ENCODE results near the gene RNU6-8. TPM values are rescaled to one million over a fixed set of nuclear protein-coding genes. Genes with fewer than 3 reads are reported as not detected.
A peak's percentile ranks its signal among the peaks of the same experiment; 100 is the strongest.

RNU6-8 gene
- total RNA-seq, result not detected

DNA sequence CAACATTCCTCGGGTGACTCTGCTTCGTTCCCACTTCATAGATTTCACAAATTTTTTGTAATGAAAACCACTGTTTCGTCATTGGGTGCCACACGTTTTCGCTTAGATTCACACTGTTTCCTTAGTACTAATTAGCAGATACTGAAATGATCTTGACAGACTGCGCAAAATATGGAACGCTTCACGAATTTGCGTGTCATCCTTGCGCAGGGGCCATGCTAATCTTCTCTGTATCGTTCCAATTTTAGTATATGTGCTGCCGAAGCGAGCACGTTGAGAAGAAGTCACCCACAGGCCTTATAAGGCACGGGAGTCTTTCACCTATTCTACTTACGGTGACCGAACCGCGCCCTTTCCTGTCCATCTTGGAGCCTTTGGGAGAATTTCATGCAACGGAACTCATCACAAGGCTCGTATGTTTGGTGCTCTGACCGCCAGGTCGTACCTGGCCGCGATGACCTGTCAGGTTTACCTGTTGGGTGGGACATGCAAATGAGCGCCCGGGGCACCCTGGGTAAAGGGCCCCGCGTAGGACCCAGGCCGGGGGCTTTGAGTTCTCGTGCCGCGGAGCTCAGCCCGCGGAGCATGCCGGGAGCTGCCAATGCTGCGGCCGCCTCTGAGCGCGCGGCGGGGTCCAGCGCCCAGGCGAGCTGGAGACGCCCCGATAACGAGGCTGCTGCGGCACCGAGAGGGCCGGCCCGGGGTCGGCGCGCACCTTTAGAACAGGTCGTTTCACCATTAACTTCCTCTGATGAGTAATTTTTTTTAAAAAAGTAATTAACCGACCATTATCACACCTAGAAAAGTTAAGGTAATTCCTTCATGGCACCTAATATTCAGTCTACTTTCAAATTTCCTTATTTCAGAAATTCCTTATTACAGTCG is at the start of gene RNU6-8:
Gene RNU6-8 (minus strand): TSS at position 272 of the 885 bp plus-strand sequence.
- H3K4me1 Mint-ChIP-seq, result peaks cover 48% of the 10 kb centered on the region
- H3K9me3 Mint-ChIP-seq, result peaks cover 1% of the 10 kb centered on the region
- peak within 1 kb of the TSS; percentile 100 for H3K27ac Mint-ChIP-seq
- DNase-seq, result peak; percentile 87
- peaks cover 4% of the 10 kb centered on the region for H3K27me3 Mint-ChIP-seq
- peak within 1 kb of the TSS; percentile 91 for H3K4me3 Mint-ChIP-seq
- H3K36me3 Mint-ChIP-seq, result peaks cover 4% of the 10 kb centered on the region

DNA sequence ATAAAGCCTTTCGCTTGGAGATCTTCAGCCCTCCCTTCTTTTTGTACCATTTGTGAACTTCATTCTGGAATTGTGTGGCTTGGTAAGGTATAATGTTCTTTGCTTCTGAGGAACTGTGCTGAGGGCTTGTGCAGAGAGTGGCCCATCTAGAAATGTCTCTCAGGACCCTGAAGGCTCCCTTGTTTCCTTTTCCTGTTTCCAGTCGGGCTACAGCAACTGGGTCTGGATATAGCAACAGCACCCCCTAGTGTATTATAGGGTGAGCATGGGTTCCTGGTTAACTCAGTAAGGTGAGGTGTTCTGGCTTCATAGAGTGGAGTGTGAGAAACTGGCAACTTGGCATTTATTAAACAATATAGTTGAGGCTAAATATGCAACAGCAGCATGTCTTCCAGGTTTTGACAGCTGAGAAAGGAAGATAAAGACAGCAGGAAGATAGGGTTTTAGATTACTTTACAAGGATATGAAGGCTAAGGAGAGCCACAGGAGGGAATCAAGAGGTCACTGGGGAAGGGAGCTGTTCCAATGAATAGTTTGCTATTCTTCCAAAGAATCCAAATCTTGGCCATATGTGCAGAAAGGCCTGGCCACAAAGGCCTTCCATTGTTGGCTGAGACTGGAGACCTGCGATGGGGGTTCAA is 49.1 kb upstream of the RNU6-8 start:
- Mint-ChIP-seq H3K27me3 (no peaks in the 10 kb centered on the region), H3K4me3 (no peak overlapping the region), H3K9me3 (no peaks in the 10 kb centered on the region), H3K27ac (no peak overlapping the region), H3K4me1 (no peaks in the 10 kb centered on the region), H3K36me3 (no peaks in the 10 kb centered on the region)
- DNase-seq, result peak; percentile 36

DNA sequence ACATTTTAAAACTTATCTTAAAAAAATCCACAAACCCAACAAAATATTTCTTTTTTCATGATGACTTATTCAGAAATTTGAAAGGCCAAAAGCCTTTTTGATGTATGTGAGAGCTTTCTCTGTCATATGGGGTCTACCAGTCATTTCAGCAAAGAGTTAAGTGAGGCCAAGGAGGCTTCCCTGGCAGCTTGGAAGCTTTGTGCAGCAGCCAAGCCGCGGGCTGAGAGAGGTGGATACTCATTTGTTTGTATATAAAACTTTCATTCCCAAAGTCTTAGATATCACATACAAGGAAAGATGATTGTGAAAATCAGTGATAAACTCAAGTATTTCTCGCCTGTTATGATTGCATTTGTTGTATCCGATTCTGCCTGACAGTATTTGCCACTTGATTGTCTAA is 48.5 kb upstream of the RNU6-8 start:
- Mint-ChIP-seq H3K27me3 (no peaks in the 10 kb centered on the region), H3K36me3 (no peaks in the 10 kb centered on the region), H3K27ac (no peak overlapping the region), H3K4me1 (no peaks in the 10 kb centered on the region), H3K4me3 (no peak overlapping the region), H3K9me3 (no peaks in the 10 kb centered on the region)
- DNase-seq, result no peak

DNA sequence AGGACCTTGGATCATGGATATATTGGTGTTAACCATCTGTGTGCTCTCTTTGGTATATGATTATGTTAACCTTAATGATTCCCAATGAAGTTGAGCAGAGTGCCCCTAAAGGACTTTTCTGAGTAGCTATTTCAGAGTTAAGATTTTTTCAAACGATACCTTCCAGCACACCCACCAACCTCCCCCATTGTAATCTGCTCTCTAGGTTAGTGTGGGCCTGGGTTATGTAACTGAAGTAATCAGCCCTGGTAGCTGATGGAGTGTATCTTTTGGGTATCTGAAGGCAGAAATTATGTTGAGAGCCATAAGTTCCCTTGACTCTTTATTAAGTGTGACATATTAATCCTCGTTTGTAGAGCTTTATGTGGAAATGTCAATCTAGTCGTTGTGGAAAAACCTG is 47.6 kb upstream of the RNU6-8 start:
- H3K27me3 Mint-ChIP-seq, result no peaks in the 10 kb centered on the region
- H3K36me3 Mint-ChIP-seq, result no peaks in the 10 kb centered on the region
- H3K4me1 Mint-ChIP-seq, result no peaks in the 10 kb centered on the region
- H3K9me3 Mint-ChIP-seq, result no peaks in the 10 kb centered on the region
- H3K4me3 Mint-ChIP-seq, result no peak overlapping the region
- DNase-seq, result no peak
- no peak overlapping the region for H3K27ac Mint-ChIP-seq

DNA sequence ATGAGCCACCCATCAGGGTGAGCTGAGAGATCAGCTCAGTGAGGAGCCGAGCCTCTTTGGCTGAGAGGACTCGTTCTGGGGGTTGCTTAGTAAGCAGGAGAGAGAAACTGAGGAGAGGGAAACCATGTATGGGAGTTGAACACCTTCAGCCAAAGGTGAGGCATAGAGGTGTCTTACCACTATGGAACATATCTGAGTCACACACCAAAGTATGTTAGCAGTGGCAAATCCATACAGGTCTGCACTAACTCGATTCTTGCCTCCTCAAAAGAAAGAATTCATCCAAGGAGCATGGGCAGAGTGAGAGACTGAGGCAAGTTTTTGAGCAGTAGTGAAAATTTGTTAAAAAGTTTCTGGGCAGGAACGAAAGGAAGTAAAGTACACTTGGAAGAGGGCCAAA is 46.7 kb upstream of the RNU6-8 start:
- DNase-seq, result no peak
- Mint-ChIP-seq H3K27ac (no peak overlapping the region), H3K36me3 (no peaks in the 10 kb centered on the region), H3K27me3 (no peaks in the 10 kb centered on the region), H3K4me3 (no peak overlapping the region), H3K4me1 (no peaks in the 10 kb centered on the region), H3K9me3 (no peaks in the 10 kb centered on the region)

DNA sequence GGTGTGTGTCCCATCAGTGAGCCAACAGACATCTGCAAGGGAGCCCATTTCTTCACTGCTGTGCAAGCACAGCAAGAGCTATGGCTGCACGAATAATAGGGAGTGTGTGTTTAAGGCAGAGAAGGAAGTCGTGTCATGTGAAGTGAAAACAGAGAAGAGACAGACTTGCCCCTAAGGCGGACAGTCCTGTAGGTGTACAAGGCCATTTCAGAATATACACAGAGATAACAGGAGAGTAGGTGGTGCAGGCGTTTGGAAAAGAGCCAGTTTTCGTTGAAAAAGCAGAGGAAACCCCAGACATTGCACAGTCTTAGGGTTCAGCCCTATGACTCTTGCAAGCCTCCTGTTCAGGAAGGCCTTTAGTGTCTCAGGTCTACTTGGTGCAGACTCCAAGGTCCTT is 46.3 kb upstream of the RNU6-8 start:
- no peaks in the 10 kb centered on the region for H3K4me1 Mint-ChIP-seq
- no peaks in the 10 kb centered on the region for H3K36me3 Mint-ChIP-seq
- no peak for DNase-seq
- H3K4me3 Mint-ChIP-seq, result no peak overlapping the region
- H3K27ac Mint-ChIP-seq, result no peak overlapping the region
- H3K9me3 Mint-ChIP-seq, result no peaks in the 10 kb centered on the region
- no peaks in the 10 kb centered on the region for H3K27me3 Mint-ChIP-seq

DNA sequence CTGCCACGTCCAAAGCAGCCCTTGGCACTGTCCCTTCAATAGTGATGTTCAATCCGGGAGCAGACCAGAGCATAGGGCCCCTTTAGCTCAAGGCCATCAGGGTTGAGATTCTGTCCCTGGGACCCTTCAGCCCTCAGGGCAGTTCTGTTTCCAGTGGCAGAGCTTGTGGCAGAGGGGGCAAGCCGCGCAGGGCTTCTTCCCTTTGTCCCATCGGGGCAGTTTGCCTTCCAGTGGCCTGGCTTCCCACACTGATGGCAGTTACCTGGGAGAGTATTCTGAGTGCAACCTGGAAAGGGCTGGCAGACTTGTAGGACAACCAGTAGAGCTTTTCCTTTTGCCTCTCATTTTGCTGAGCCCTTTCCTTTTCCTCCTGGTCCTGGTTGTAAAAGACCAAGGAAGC is 43.7 kb upstream of the RNU6-8 start:
- H3K4me1 Mint-ChIP-seq, result no peaks in the 10 kb centered on the region
- H3K4me3 Mint-ChIP-seq, result no peak overlapping the region
- no peaks in the 10 kb centered on the region for H3K36me3 Mint-ChIP-seq
- no peak for DNase-seq
- H3K27ac Mint-ChIP-seq, result no peak overlapping the region
- H3K9me3 Mint-ChIP-seq, result no peaks in the 10 kb centered on the region
- H3K27me3 Mint-ChIP-seq, result no peaks in the 10 kb centered on the region

DNA sequence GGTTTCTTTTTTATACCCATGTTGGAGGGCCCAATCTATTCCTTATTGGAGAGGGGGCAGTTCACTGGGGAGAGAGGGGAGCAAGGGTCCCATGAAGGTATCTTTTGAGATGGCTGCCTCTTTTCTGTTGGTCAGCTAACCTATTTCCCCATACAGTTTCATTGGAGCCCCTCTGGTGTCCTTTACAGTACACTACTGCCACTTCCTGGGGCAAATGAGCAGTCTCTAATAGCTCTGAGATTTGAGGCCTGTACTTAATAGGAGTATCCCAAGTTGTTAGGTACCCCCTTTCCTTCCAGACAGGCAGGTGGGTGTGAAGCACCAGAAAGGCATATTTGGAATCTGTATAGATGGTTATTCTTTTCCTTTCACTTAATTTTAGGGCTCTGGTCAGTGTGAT is 41.3 kb upstream of the RNU6-8 start:
- Mint-ChIP-seq H3K27ac (no peak overlapping the region), H3K27me3 (no peaks in the 10 kb centered on the region), H3K4me3 (no peak overlapping the region), H3K36me3 (no peaks in the 10 kb centered on the region), H3K4me1 (no peaks in the 10 kb centered on the region), H3K9me3 (no peaks in the 10 kb centered on the region)
- DNase-seq, result no peak

DNA sequence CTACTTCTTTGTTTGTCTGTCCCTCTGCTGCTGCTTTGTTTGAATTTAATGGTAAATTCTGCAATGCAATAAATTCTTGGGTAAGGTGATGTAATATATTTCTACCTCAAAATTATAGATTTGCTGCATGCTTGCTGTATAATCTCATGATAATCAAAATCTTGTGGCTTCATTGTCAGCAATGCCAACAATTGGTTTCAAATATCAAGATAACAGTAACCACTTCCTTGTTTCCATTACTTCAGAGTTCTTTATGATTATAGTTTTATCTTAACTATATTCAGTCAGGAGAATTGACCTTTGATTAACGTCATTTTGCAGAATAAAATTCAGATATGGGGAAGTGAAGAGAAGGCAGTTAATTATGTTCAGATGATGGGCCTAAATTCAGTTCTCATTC is 30.2 kb upstream of the RNU6-8 start:
- no peak overlapping the region for H3K27ac Mint-ChIP-seq
- DNase-seq, result no peak
- no peaks in the 10 kb centered on the region for H3K9me3 Mint-ChIP-seq
- H3K27me3 Mint-ChIP-seq, result no peaks in the 10 kb centered on the region
- H3K4me3 Mint-ChIP-seq, result no peak overlapping the region
- H3K36me3 Mint-ChIP-seq, result peaks cover 2% of the 10 kb centered on the region
- H3K4me1 Mint-ChIP-seq, result peaks cover 7% of the 10 kb centered on the region

DNA sequence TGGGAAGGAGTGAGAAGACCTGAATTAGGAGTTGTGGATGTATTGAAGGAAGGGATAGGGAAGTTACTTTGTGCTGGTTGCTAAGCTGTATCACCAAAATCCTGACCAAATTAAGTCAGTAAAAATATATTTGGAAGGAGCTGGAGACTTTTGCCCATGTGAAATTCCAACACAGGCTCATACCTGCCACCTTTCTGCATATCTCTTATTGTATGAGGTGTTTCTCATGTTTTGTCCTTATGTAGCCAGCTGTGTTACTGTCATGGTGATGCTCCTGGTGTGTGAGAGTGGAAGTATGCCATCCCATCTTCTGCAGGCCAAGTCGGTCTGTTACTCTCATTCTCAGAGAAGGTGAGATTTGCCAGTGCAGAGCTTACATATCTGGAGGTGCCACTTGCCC is 29.4 kb upstream of the RNU6-8 start:
- H3K9me3 Mint-ChIP-seq, result no peaks in the 10 kb centered on the region
- peaks cover under 1% of the 10 kb centered on the region for H3K36me3 Mint-ChIP-seq
- H3K4me1 Mint-ChIP-seq, result peaks cover 7% of the 10 kb centered on the region
- no peak for DNase-seq
- no peaks in the 10 kb centered on the region for H3K27me3 Mint-ChIP-seq
- no peak overlapping the region for H3K27ac Mint-ChIP-seq
- no peak overlapping the region for H3K4me3 Mint-ChIP-seq

DNA sequence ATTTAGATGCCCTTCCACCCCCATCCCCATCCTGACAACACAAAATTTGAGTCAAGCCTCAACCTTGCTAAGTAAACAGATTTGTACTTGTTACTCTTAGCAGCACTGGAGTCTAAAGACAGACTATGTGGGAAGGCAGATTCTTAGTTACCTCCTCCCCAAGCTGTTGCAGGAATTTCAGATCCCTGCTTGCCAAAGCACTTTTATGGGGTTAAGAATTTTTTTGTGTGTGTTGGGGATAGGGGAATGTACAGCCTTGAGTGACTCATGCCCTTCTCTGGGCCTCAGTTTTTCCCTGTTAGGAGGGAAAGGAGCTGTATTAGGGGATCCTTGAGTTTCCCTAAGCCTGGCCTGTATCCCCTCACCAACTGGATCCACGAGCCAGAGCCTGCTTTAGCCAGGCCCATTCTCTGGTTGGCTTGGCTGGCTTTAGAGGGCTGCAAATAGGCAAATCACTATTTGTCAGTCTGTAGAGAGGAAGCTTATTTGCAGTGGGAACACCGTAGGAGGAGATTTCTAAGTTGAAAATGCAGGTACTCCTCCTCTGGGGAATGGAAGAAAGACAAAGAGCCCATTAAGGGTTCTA is 27.7 kb upstream of the RNU6-8 start:
- Mint-ChIP-seq H3K27me3 (no peaks in the 10 kb centered on the region), H3K4me1 (peaks cover 7% of the 10 kb centered on the region), H3K9me3 (no peaks in the 10 kb centered on the region), H3K4me3 (no peak overlapping the region), H3K27ac (no peak overlapping the region), H3K36me3 (no peaks in the 10 kb centered on the region)
- DNase-seq, result no peak

DNA sequence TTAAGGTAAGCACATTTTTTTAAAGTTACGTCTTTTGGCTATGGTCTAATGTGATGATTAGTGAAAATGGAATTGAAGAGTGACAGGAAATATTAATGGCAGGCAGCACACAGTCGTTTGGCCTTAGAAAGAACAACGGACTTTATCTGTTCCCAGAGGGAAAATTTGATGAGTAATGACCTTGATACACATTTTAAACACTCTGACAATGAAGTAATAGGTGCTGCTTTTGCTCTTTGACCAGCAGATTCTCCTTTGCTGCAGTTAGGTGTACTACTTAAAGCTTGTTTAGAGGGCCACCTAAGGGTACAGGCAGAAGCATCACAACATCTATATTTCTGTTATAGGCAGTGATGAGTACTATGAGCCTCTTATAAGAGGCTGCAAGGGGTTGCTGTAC is 27.1 kb upstream of the RNU6-8 start:
- no peak for DNase-seq
- Mint-ChIP-seq H3K9me3 (no peaks in the 10 kb centered on the region), H3K27me3 (no peaks in the 10 kb centered on the region), H3K27ac (no peak overlapping the region), H3K4me3 (no peak overlapping the region), H3K36me3 (no peaks in the 10 kb centered on the region), H3K4me1 (peaks cover 7% of the 10 kb centered on the region)

DNA sequence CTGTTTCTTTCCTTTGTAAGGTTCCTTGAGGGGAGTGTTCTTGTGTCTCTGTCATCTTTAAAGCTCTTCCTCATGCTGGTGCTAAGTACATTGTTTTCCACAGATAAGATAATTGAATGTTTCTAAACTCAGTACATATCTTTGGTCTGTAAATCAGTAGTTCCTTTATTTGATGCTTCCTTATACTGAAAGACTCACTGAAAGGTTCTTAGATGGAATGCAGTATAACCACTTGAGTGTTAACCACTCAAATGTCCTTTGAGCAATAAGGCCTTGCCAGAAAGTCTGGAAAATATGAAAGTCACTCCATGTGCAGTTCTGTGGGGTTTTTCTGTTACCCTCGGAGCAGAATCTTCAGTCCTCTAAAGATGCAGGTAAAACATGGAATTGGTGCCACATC is 23.0 kb upstream of the RNU6-8 start:
- Mint-ChIP-seq H3K4me3 (no peak overlapping the region), H3K27ac (no peak overlapping the region), H3K36me3 (no peaks in the 10 kb centered on the region), H3K4me1 (no peaks in the 10 kb centered on the region), H3K9me3 (no peaks in the 10 kb centered on the region), H3K27me3 (no peaks in the 10 kb centered on the region)
- no peak for DNase-seq

DNA sequence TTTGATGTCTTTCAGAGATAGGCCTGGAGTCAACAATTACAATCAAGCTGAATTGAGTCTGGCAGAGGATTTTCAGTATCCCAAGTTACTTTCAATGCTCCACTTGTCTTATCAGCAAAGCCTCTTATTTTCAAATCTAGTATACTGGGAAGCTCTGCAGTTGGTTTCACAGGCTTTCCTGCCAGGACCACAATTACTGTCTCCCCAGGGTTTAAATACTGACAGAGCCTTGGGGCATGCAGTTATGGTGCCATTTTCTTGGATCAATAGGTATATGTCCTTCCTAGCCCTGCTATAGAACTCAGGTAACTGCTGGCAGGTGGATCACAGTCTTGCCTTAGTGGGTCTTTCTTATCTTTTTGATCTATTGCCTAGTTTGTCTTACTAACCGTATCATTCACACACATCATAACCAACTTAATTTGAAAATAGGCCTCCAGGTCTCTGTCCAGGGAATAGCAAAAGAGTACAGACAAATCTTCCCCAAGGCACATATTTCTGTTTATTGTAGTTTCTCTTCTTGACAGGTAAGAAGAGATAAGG is 22.4 kb upstream of the RNU6-8 start:
- H3K4me1 Mint-ChIP-seq, result no peaks in the 10 kb centered on the region
- H3K27me3 Mint-ChIP-seq, result no peaks in the 10 kb centered on the region
- no peaks in the 10 kb centered on the region for H3K9me3 Mint-ChIP-seq
- no peak overlapping the region for H3K27ac Mint-ChIP-seq
- no peak for DNase-seq
- no peak overlapping the region for H3K4me3 Mint-ChIP-seq
- H3K36me3 Mint-ChIP-seq, result no peaks in the 10 kb centered on the region

DNA sequence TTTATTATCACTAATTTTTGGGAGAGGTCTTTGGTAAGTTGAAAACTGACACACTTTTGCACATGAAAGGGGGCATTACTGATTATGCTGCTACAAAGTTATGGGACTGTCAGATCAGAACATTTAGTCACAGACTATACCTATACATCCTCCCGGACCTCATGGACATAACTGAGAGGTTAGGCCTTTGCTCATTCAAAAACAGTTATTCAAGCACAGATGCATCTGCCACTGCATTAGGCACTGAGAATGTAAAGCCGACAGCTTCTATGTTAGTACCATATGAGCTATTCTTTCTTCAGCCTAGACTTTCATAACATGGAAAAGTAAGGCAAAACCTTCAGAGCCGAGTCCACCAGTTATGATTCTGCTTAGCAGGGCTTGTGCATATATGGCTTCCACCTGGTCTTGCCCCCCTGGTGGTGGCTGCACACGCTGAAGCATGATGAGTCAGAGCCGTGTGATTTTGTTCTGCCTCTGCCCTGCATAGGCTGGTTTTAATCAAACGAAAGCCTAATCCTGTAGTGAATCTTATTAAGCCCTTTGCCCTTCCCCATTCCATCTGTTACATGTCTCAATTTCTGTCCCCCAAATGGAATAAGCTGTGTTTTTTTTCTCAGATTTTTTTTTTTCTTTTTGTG is 21.8 kb upstream of the RNU6-8 start:
- peak; percentile 22 for DNase-seq
- Mint-ChIP-seq H3K36me3 (no peaks in the 10 kb centered on the region), H3K27me3 (no peaks in the 10 kb centered on the region), H3K9me3 (no peaks in the 10 kb centered on the region), H3K27ac (no peak overlapping the region), H3K4me1 (no peaks in the 10 kb centered on the region), H3K4me3 (no peak overlapping the region)
